G401 (cell line): ENCODE measurements around the gene ZSCAN32. TPM values are rescaled to one million over a fixed set of nuclear protein-coding genes. Genes with fewer than 3 reads are reported as not detected.

ENCODE experiments used
- DNase-seq: peaks from one replicate; pipeline ENCODE4 v3.0.0-alpha.2; 2015; ENCODE audit warnings: low spot score
- in situ Hi-C: cut with HindIII; loops from 2 replicates; pipeline ENCODE4 v1.10.0; 2016; ENCODE audit warnings: low sequenced_read_pairs, mixed read lengths
- total RNA-seq: library from RNA; depleted of rRNA; stranded (reverse); fragments of >200 nt; shearing (Covaris generic); gene quantifications from 2 replicates; pipeline ENCODE4 v1.2.3, GENCODE V29; 2014; rRNA removed

ZSCAN32 gene
- 30.4 and 31.3 TPM in 2 replicates for total RNA-seq

DNA sequence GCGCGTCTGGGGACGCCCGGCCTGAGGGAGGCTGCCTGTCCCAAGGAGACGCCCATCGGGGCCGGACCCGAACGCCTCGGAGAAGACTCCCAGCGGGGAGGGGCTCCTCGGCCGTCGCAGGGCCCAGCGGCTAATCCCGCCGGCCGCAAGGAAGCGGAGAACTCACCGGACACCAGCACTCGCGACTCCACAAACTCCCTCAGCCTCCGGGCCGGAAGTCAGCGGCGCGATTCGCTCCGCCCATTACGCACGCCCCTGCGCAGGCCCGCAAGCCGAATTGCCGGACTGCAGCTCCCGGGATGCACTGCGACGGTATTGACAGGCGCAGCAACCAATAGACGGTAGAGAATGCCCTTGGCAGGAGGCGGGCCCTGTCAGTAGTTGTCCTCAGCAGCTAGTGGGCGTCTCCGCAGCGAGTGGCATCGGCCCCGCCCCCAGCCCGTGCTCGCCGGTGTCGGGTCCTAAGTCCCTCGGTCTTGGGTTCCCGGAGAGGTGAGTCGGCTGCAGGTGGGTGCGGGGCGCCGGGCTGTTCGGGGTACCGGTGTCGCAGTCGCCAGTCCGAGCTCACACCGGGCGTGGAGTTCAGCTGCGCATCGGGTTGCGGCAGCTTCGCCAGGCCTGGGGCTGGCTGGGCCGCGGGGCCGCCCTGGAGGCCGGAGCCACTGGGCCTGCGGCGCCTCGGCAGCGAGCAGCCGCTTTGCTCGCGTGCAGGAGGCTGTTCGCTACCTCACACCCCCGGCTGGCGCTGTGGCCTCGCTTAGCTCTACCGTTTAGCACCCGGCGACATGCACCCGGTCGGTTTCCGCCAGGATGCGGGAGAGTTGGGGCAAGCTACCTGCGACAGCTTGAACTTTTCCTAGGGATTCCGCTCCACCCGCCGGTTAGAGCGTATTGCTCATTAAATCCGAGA, at the start of gene ZSCAN32, which contains the start of gene ZNF174:
Gene ZSCAN32 (minus strand): TSS at position 226 of the 910 bp plus-strand sequence. CDS start 3,447 bp downstream, outside the sequence.
Gene ZNF174 (plus strand): TSS at position 437 of the 910 bp plus-strand sequence. CDS start 790 bp downstream, outside the sequence.
- DNase-seq = peak; percentile 99
- in situ Hi-C loops = no loop called here

DNA sequence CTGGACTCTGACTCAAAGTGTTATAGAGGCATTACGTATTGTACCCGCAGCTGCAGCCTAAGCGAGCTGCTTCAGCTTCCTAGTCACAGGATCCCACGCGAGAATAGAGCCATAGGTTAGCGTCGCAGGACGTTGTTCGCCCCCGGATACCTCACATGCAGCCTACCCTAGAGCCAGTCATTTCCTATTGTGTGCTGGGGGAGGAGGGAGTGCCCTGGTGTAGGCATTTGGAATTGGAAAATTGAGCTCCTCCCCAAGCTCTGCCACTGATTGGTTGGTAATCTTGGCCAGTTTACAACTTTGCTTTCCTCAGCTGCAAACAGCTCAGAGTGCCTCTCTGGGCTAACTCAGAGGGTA, 43.2 kb upstream of the ZSCAN32 start:
- in situ Hi-C loops = no loop called here
- no peak for DNase-seq

DNA sequence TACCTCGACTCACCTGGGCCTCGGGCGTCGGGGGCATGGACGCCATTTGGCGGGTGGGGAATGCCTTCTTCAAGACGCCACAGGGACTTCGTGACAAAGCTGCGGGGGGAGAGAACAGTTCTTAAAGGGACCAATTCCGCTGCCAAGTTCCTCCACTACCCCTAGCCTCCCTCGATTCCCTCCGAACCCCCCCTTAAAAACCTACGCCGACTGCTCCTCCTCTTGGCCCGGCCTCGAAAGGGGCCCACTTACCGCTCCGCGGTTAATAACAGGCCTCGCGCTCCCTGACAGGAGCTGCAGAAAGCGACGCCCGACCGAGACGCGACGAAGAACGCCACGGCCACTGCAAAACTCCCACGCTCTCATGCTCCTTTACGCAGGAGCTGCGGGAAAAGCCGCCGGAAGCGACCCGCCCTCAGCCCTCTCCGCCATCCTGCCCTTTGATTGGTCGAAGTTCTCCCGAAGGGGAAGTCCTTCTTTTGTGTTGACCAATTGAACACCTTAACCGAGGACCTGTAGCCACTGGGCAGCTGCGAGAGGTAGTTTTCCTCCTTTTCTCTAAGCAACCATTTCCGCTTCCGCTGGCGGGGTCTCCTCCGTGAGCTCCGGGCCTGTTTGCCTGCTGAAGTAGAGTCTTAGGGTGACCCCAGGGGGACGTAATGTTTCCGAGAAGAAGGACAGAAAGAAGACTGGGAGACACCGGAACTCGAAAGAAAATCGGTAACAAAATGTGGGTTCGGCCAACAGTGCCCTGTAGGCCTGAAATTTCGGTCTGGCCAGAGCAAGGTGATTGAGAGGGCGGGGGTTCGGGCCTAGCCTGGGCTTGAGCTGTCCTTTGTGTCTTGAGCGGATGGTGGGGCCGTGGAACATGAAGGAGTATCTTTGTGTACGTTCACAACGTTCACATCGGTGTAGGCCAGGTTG, 42.6 kb upstream of the ZSCAN32 start, which contains the start of the genes NAA60 and ZNF597:
Gene NAA60 (plus strand): TSS at position 573 of the 924 bp plus-strand sequence. CDS start 32,548 bp downstream, outside the sequence.
Gene ZNF597 (minus strand): TSS at position 397 of the 924 bp plus-strand sequence. CDS start 351 bp downstream, at position 46.
- peak; percentile 95 for DNase-seq

DNA sequence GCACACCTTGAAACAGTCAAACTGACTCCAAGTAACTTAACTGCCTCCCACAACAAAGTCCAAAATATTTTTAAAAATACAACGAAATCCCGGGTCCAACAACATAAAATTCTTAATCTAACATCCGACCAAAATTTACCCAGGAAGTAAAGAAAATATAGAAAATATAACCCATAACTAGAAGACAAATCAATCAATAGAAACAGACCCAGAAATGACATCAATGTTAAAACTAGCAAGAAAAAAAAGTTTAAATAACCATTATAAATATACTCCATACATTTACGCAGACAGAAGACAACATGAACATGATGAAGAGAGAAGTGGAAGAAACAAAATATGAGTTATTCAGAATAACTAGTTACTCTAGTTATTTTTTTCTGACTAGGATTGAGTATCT, 38.8 kb upstream of the ZSCAN32 start:
- in situ Hi-C loops = no loop called here
- DNase-seq = no peak

More for the DNA sequence above, 42.6 kb upstream of the ZSCAN32 start, which contains the start of the genes NAA60 and ZNF597:
- in situ Hi-C loops = no loop called here

DNA sequence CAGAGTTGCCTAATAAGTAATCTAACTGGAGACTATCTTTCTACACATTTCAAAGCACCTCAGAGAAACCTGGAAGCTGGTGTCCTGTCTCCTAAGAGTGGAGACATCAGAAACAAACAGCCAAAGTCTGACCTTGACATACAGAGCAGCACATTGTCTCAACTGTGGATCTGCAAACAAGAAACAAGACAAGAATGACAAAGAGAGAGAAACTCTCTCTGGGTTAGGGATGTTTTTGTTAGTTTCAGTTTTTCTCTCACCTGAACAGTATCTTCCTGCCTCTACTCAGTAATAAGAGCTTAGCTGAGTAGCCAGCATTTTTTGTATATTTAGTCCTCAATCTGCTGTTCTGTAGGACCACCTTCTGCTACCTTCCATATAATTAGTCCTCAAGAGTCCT, 33.6 kb upstream of the ZSCAN32 start:
- DNase-seq = no peak
- in situ Hi-C loops = no loop called here

DNA sequence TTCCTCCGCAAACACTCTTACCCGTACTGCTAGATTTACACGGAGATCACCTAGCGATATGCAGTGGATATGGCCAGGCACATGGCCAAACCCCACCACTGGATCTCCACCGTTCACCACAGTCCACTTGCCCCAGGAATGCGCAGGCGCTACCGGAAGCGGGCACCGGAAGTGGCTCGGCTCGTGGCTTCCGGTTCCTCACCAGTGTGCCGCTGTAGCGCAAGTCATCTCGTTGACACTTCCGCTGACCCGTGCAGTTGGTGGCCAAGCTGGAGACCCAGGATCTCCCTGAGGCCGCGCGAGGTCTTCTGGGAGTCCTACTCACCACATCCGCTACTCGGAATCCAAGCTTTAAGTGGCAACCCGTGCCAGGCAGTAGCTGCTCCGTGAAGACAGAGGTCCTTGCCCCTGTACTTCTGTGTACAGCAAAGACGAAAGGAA, 31.0 kb upstream of the ZSCAN32 start:
- in situ Hi-C loops = no loop called here
- DNase-seq = peak; percentile 77

DNA sequence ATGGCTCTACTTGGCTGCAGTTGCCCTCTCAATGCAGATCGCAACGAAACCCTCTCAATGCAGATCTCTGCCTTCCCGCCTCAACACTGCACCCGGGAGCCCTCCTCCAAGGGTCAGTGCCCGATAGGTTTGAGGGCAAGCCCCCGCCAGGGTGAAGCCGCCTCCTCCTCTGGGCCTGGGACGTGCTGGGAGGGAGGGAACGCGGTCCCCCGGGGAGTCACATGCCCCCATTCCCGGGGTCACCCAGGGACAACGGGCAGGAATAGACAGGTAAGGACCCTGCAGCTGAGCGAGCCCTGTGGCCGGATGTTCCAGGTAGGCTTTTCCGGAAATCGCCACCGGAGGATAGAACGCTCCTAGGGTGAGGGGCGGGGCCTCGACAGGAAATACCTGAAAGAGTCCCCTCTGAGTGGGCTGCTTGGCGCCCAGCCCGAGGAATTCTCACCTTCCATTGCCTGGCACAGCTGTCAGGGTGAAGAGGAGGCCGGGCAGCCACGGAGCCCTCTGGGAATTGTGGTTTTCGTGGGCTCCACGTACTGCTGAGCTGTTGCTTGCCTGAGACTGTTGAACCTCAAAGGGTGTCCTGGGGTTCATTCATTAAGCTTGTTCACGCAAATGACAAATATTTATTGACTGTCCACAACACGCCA, 13.1 kb upstream of the ZSCAN32 start:
- in situ Hi-C loops = no loop called here
- DNase-seq = no peak

DNA sequence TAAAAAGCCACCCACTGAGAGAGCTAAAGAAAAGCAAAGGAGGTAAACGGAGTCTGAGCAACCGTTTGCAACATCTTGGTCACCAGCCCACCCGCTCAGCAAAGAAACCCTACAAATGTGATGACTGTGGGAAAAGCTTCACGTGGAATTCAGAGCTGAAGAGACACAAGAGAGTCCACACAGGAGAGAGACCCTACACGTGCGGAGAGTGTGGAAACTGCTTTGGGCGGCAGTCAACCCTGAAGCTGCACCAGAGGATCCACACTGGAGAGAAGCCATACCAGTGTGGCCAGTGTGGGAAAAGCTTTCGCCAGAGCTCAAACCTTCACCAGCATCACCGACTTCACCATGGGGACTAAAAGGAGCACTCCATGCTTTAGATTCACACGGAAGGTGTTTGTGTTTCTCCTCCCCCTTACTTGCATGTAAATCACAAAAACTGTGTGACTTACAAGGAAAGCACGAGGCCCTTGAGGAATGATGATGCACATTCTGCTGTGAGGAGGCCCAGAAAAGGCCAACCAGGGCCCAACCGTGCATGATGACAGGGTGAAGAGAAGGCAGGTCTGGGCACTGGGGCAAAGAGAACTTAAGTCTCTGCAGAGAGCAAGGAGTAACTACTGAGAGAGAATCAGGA, 7.9 kb upstream of the ZSCAN32 start:
- in situ Hi-C loops = no loop called here
- no peak for DNase-seq

DNA sequence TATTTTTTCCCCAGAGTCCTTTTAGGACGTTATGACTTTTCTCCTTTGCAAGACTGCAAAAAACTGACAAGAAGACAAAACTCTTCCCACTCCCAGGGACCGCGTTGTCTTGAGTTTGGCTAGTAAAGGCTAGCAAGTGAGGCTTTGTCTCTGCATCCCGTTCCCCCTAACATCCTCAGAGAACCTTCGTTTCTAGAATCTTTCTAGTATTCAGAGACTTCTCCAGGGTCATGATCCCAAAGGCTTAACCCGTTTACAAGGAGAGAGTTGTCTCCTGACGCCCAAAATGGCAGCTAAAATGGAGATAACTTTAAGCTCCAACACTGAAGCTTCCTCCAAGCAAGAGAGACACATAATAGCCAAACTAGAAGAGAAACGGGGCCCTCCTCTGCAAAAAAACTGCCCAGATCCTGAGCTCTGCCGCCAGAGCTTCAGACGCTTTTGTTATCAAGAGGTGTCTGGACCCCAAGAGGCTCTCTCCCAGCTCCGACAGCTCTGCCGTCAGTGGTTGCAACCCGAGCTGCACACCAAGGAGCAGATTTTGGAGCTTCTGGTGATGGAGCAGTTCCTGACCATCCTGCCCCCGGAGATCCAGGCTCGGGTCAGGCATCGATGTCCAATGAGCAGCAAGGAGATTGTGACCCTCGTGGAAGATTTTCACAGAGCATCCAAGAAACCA, 1.1 kb upstream of the ZSCAN32 start:
- peak; percentile 13 for DNase-seq
- in situ Hi-C loops = no loop called here

DNA sequence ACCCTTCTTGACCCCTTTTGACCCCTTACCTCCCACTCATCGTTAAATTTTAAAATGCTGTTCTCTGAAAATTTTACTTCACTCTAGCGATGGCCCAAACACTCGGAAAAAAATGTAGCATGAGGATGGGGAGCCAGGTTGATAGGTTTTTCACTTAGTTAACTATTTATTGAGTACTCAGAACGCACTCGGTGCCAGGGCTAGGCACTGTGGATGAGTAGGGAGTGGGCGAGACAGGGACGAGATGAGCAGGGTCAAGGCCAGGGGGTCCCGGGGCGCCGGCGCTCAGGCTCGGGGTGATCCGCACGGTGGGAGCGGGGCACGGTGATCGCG, 392 bp downstream of the ZSCAN32 start:
- DNase-seq = no peak
- in situ Hi-C loops = no loop called here

DNA sequence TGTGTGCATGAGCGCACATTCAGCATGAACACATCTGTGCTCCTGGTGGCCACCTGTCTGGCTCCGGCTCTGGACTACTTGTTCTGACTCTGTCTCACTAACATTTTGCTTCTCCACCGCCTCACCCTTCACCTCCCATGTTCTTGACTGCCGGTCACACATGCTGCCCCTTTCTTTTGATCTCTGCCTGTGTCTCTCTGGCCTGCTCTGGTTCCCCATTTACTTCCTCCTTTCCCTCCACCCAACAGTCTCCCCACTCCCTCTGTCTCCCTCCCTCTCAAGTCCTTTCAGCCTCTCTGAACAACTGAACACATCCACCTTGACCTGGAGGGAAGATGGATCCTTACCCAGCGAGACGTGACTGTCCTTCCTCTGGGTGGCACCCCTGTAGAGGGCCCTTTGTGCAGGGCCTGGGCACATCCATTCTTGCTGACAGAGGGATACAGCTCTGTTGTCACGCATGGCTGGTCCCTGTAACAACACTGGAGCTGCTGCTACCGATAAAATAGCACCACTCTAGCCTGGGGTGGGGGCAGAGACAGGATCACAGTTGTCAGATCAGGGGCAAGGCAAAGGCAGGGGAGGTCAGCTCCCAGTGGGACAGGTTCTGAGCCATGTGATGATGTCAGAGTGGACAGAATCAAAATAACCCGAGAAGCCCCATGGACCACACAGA, 11.0 kb downstream of the ZSCAN32 start:
- DNase-seq = no peak
- in situ Hi-C loops = no loop called here

DNA sequence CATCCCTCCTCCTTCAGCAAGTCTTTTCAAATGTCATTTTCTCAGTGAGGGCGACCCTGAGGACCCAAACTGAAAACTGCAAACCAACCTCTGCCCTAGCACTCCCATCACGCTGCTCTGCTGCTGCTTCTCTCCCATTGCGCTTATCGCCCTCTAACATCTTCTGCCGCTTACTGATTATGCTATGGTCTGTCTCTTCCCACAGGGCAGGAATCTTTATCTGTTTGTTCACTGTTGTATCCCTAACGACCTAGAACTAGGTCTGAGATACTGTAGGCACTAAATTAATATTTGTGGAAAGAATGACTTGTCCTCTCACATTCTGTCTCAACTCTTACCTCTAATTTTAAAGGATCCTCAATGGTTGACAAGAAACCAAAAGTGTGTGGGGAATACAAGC, 12.5 kb downstream of the ZSCAN32 start:
- in situ Hi-C loops = no loop called here
- DNase-seq = no peak

DNA sequence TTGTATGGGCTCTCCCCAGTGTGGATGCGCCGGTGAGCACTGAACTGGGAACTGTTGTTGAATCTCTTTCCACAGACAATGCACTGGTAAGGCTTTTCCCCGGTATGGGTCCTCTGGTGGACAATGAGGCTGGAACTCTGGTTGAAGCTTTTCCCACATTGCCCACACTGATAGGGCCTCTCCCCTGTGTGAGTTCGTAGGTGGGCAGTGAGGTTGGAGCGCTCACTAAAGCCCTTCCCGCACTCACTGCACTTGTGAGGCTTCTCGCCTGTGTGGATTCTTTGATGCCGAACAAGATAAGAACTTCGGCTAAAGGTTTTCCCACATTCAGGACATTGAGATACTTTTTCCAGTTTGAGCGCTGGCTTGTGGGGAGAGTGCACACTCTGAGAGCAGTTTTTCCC, 17.8 kb downstream of the ZSCAN32 start:
- no peak for DNase-seq
- in situ Hi-C loops = no loop called here

DNA sequence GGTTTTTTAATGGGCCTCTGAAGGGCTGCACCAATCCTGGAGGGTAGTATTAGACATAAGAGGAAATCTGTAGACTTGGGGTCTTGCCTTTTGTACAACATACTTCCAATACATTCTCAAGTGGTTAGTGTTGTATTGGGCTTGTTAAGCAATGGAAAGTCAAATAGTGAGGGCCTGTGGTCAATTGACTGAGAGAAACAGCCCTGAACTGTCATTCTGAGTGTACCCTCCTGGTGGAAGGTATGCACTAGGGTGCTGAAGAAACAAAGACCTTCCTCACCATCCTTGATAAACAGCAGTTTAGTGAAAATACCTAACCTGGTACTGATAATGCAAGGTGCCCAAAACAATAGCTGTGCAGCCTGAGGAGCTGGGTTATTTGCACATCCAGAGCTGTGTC, 22.9 kb downstream of the ZSCAN32 start:
- in situ Hi-C loops = no loop called here
- no peak for DNase-seq

DNA sequence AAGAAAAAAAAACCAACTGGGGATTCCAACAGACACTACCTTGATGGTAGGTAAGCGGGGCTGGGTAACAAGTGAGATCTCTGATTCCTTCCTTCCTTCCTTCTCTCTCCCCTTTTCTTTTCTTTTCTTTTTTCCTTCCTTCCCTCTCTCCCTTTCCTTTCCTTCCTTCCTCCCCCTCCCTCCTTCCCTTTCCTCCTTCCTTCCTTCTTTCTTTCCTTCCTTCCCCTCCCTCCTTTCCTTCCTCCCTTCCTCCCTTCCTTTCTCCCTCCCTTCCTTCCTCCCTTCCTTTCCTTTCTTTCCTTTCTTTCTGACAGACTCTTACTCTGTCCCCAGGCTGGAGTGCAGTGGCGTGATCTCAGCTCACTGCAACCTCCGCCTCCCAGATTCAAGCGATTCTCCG, 25.1 kb downstream of the ZSCAN32 start:
- in situ Hi-C loops = no loop called here
- DNase-seq = no peak

DNA sequence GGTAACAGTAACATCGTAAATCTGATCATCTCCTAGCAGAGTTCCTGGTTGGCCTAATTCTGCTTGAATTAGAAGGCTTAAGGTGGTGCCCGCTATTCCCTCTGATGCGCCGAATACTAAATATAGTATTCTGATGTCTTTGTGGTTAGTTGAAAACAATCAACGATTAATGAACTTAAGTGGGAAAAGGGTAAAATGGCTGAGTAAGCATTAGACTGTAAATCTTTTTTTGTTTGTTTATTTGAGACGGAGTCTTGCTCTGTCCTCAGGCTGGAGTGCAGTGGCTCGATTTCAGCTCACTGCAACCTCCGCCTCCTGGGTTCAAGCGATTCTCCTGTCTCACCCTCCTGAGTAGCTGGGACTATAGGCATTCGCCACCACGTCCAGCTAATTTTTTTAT, 31.7 kb downstream of the ZSCAN32 start:
- in situ Hi-C loops = no loop called here
- no peak for DNase-seq

DNA sequence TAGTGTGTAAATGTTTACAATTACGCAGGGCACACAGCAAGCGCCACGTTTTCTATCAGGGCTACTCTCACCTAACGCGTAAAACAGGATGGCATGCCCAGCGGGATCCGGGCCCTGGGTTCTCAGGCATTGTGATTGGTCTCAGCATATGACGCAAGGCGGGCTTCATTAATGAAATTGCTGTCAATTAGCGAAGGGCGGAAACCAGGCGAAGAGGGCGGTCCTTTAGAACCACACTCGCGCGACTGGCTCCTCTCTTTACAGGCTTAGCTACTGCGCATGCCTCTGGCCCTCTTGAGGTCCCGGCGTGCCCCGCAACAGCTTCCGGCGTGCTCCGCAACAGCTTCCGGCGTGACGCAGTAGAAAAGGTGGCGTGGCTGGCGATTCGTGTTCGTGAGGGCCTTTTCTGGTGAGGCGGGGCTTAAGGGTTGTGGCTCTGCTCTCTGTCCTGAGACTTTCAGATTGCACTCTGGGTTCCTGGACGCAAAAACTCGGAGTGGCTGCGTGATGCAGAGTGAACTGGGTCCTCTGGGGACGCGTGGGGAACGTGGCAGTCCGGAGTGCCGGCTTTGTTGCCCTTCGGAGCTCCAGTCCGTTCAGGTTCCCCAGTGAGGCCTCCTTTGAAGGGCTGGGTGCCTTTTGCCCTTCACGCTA, 35.9 kb downstream of the ZSCAN32 start:
- in situ Hi-C loops = no loop called here
- DNase-seq = peak; percentile 99
